Vagina (tissue), 2 donors: ENCODE data around the gene SMAD6. TPM values are rescaled to one million over a fixed set of nuclear protein-coding genes. Genes with fewer than 3 reads are reported as not detected.

Experiments
- DNase-seq, 2 donors: peaks; one replicate each; pipeline ENCODE4 v3.0.0-alpha.2; 2017; ENCODE audit errors: extremely low spot score in 2 of 2
- H3K27ac ChIP-seq: fragments of 200-600 bp; sonication (generic); one replicate; pipeline ENCODE4 v1.5.1; 2019
- H3K27me3 ChIP-seq: fragments of 200-600 bp; sonication (generic); one replicate; pipeline ENCODE4 v1.5.1; 2019
- H3K36me3 ChIP-seq, 2 donors: fragments of 200-600 bp; sonication (generic); one replicate each; pipeline ENCODE4 v1.5.1; 2017 to 2019
- H3K4me1 ChIP-seq: fragments of 200-600 bp; sonication (generic); one replicate; pipeline ENCODE4 v1.5.1; 2019
- H3K4me3 ChIP-seq, 2 donors: fragments of 200-600 bp; sonication (generic); 1 replicate in 1 of 2; 2 replicates in 1 of 2; pipeline ENCODE4 v1.5.1; 2016 to 2019
- H3K9me3 ChIP-seq: fragments of 200-600 bp; sonication (generic); one replicate; pipeline ENCODE4 v1.5.1; 2019
- POLR2A ChIP-seq, 2 donors: fragments of 450-650 bp; IDR thresholded peaks; one replicate each; pipeline ENCODE4 v1.6.1; 2017; ENCODE audit warnings: antibody characterized with exemption in 2 of 2, mild to moderate bottlenecking in 2 of 2, moderate library complexity in 2 of 2
- POLR2AphosphoS5 ChIP-seq, 2 donors: sonication (generic); formaldehyde crosslinking; IDR thresholded peaks; one replicate each; pipeline ENCODE4 v1.9.0; 2017; ENCODE audit warnings: antibody characterized with exemption in 2 of 2, mild to moderate bottlenecking in 2 of 2, low read depth in 1 of 2; ENCODE audit not compliant: insufficient read depth in 1 of 2
- intact Hi-C: fragments of 100-400 bp; cut with DNase I; formaldehyde crosslinking; loops from one replicate; pipeline ENCODE4 v1.15.1; 2023
- total RNA-seq: library from RNA; depleted of rRNA; stranded (reverse); fragments of >200 nt; gene quantifications from one replicate; pipeline ENCODE4 v1.2.3, GENCODE V29; 2016
- TF ChIP-seq, protein P1 (sequence below), 3 experiments: fragments of 450-650 bp in 2 of 3; fragments of 200-600 bp in 1 of 3; sonication (generic) in 1 of 3; IDR thresholded peaks; one replicate each; pipeline ENCODE4 v1.5.1; 2017 to 2019; ENCODE audit warnings: antibody characterized with exemption in 3 of 3, mild to moderate bottlenecking in 2 of 3, moderate library complexity in 2 of 3

SMAD6 gene
- total RNA-seq, 1 donor from 2014 or later, result 28.5 TPM

- Histone ChIP-seq H3K27me3 (no peaks in the 10 kb centered on the region), H3K4me3 (no peak overlapping the region), H3K36me3 (no peaks in the 10 kb centered on the region), H3K4me1 (no peaks in the 10 kb centered on the region), H3K9me3 (no peaks in the 10 kb centered on the region), H3K27ac (no peak overlapping the region)
- intact Hi-C loops, result no loop called here
- no peak for DNase-seq
- TF ChIP-seq, protein P1, sequence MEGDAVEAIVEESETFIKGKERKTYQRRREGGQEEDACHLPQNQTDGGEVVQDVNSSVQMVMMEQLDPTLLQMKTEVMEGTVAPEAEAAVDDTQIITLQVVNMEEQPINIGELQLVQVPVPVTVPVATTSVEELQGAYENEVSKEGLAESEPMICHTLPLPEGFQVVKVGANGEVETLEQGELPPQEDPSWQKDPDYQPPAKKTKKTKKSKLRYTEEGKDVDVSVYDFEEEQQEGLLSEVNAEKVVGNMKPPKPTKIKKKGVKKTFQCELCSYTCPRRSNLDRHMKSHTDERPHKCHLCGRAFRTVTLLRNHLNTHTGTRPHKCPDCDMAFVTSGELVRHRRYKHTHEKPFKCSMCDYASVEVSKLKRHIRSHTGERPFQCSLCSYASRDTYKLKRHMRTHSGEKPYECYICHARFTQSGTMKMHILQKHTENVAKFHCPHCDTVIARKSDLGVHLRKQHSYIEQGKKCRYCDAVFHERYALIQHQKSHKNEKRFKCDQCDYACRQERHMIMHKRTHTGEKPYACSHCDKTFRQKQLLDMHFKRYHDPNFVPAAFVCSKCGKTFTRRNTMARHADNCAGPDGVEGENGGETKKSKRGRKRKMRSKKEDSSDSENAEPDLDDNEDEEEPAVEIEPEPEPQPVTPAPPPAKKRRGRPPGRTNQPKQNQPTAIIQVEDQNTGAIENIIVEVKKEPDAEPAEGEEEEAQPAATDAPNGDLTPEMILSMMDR (IDR thresholded peaks at IDR 0.05), result no peak
- TF ChIP-seq POLR2A (IDR thresholded peaks at IDR 0.05) (no peak), POLR2AphosphoS5 (IDR thresholded peaks at IDR 0.05; ENCODE audit: insufficient read depth in 1 of 2, low read depth in 1 of 2) (no peak)
Observed at GRCh38 chr15:66816201-66816600, 114.2 kb downstream of the SMAD6 start.

DNA sequence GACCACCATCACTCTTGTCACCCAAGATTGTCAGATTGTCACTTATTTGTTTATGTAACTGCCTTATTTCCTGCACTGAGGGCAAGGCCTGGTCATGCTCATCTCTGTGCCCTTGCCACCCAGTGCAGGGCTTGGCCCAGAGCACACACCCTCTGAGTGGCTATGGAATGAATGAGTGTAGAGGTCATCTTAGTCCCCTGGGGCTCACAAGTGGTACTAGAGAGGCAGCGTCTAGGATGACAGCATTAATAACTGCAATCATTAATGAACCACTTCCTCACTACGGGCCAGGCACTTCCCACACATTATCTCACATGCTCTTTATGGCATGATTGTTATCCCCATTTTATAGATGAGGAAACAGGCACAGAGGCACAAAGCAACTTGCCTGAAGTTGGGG, 117.0 kb downstream of the SMAD6 start:
- H3K27ac ChIP-seq, result no peak overlapping the region
- intact Hi-C loops, result no loop called here
- no peaks in the 10 kb centered on the region for H3K4me1 ChIP-seq
- H3K27me3 ChIP-seq, result no peaks in the 10 kb centered on the region
- TF ChIP-seq POLR2A (IDR thresholded peaks at IDR 0.05), result no peak
- TF ChIP-seq, protein P1 (IDR thresholded peaks at IDR 0.05), result no peak
- TF ChIP-seq POLR2AphosphoS5 (IDR thresholded peaks at IDR 0.05; ENCODE audit: insufficient read depth in 1 of 2, low read depth in 1 of 2), result no peak
- no peaks in the 10 kb centered on the region for H3K36me3 ChIP-seq
- DNase-seq, result no peak
- no peaks in the 10 kb centered on the region for H3K9me3 ChIP-seq
- H3K4me3 ChIP-seq, result no peak overlapping the region

- intact Hi-C loops, result no loop called here
Observed at GRCh38 chr15:66820481-66821176, 118.6 kb downstream of the SMAD6 start.

GRCh38 chr15:66821307-66821706, 119.3 kb downstream of the SMAD6 start:
- TF ChIP-seq POLR2AphosphoS5 (IDR thresholded peaks at IDR 0.05; ENCODE audit: insufficient read depth in 1 of 2, low read depth in 1 of 2) (no peak), POLR2A (IDR thresholded peaks at IDR 0.05) (no peak)
- TF ChIP-seq, protein P1 (IDR thresholded peaks at IDR 0.05), result no peak
- no peak overlapping the region for H3K4me3 ChIP-seq
- H3K4me1 ChIP-seq, result no peaks in the 10 kb centered on the region
- H3K9me3 ChIP-seq, result no peaks in the 10 kb centered on the region
- no peak for DNase-seq
- no peaks in the 10 kb centered on the region for H3K27me3 ChIP-seq
- intact Hi-C loops, result no loop called here
- no peak overlapping the region for H3K27ac ChIP-seq
- no peaks in the 10 kb centered on the region for H3K36me3 ChIP-seq

More at GRCh38 chr15:66820481-66821176, 118.6 kb downstream of the SMAD6 start:
- DNase-seq, result no peak
- Histone ChIP-seq H3K9me3 (no peaks in the 10 kb centered on the region), H3K27me3 (no peaks in the 10 kb centered on the region), H3K27ac (no peak overlapping the region), H3K4me1 (no peaks in the 10 kb centered on the region), H3K4me3 (no peak overlapping the region), H3K36me3 (no peaks in the 10 kb centered on the region)
- TF ChIP-seq POLR2AphosphoS5 (IDR thresholded peaks at IDR 0.05; ENCODE audit: insufficient read depth in 1 of 2, low read depth in 1 of 2) (no peak), POLR2A (IDR thresholded peaks at IDR 0.05) (no peak)
- TF ChIP-seq, protein P1 (IDR thresholded peaks at IDR 0.05), result no peak

DNA sequence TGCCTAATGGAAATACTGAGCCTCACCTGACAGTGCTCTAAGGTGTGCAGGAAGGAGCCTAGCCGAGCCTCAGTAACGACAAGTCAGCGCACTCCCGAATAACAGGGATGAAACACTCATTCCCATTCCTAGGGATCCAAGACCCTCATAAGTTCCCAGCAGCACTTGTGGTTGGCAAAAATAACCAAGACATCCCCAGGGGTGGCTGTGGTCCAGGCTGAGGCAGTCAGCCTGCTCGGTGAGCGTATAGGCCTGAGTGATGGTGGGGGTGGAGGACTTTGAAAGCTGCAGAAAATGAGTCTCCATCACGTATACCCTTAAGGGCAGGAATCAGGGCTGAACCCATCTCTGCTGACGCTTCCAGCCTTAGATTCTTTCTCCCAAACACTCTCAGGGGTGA, 120.1 kb downstream of the SMAD6 start:
- Histone ChIP-seq H3K4me3 (no peak overlapping the region), H3K9me3 (no peaks in the 10 kb centered on the region), H3K36me3 (no peaks in the 10 kb centered on the region), H3K4me1 (no peaks in the 10 kb centered on the region), H3K27ac (no peak overlapping the region), H3K27me3 (no peaks in the 10 kb centered on the region)
- no peak for DNase-seq
- TF ChIP-seq POLR2AphosphoS5 (IDR thresholded peaks at IDR 0.05; ENCODE audit: insufficient read depth in 1 of 2, low read depth in 1 of 2), result no peak
- TF ChIP-seq, protein P1 (IDR thresholded peaks at IDR 0.05), result no peak
- no peak for TF ChIP-seq POLR2A (IDR thresholded peaks at IDR 0.05)
- intact Hi-C loops, result no loop called here
